Neural cell (in vitro differentiated cells): ENCODE data around the gene SPATA31E1. TPM values are rescaled to one million over a fixed set of nuclear protein-coding genes. Genes with fewer than 3 reads are reported as not detected.

Source experiments
- H2AFZ ChIP-seq: fragments of 200-600, 300-800 bp; sonication (generic), shearing (Covaris generic); 2 replicates; pipeline ENCODE4 v1.6.0; 2014; ENCODE audit warnings: low read depth, mild to moderate bottlenecking, antibody characterized with exemption, low read length, moderate library complexity
- H3F3A ChIP-seq: fragments of 200-600 bp; shearing (Covaris generic); 2 replicates; pipeline ENCODE4 v1.6.1; 2016; ENCODE audit warnings: mild to moderate bottlenecking, moderate library complexity, mixed read lengths, antibody characterized with exemption, low read length; ENCODE audit not compliant: insufficient read depth, poor library complexity, severe bottlenecking
- H3K27ac ChIP-seq: fragments of 200-600, 300-800 bp; sonication (generic), shearing (Covaris generic); 2 replicates; pipeline ENCODE4 v1.5.1; 2014; ENCODE audit warnings: mild to moderate bottlenecking, low read length, moderate library complexity
- H3K27me3 ChIP-seq: fragments of 300-800, 200-600 bp; sonication (generic), shearing (Covaris generic); 2 replicates; pipeline ENCODE4 v1.6.0; 2014; ENCODE audit warnings: mild to moderate bottlenecking, low read depth, low read length, moderate library complexity; ENCODE audit not compliant: insufficient read depth
- H3K36me3 ChIP-seq: fragments of 300-800, 200-600 bp; sonication (generic), shearing (Covaris generic); 2 replicates; pipeline ENCODE4 v1.5.1; 2014; ENCODE audit warnings: mild to moderate bottlenecking, antibody characterized with exemption, low read length, moderate library complexity; ENCODE audit not compliant: insufficient read depth
- H3K4me2 ChIP-seq: fragments of 300-800, 200-600 bp; sonication (generic), shearing (Covaris generic); 2 replicates; pipeline ENCODE4 v1.6.0; 2014; ENCODE audit warnings: mild to moderate bottlenecking, low read length
- H3K4me3 ChIP-seq: fragments of 300-800, 200-600 bp; sonication (generic), shearing (Covaris generic); 2 replicates; pipeline ENCODE4 v1.5.1; 2014; ENCODE audit warnings: mild to moderate bottlenecking, low read length, moderate library complexity
- H3K79me2 ChIP-seq: fragments of 200-600 bp; shearing (Covaris generic); replicated peaks from 2 replicates; pipeline ENCODE4 v1.6.0; 2014; ENCODE audit warnings: mild to moderate bottlenecking, low read length, moderate library complexity; ENCODE audit not compliant: insufficient read depth
- H3K9ac ChIP-seq: fragments of 300-800, 200-600 bp; sonication (generic), shearing (Covaris generic); 2 replicates; pipeline ENCODE4 v1.6.1; 2016; ENCODE audit warnings: mild to moderate bottlenecking, low read length, mixed read lengths
- H3K9me2 ChIP-seq: fragments of 200-600 bp; shearing (Covaris generic); 2 replicates; pipeline ENCODE4 v1.6.1; 2016; ENCODE audit warnings: mild to moderate bottlenecking, low read length, mixed read lengths; ENCODE audit not compliant: insufficient read depth
- H3K9me3 ChIP-seq: fragments of 200-600, 300-800 bp; sonication (generic), shearing (Covaris generic); 2 replicates; pipeline ENCODE4 v1.6.1; 2016; ENCODE audit warnings: mild to moderate bottlenecking, mixed run types, low read length, moderate library complexity, mixed read lengths
- H4K20me1 ChIP-seq: fragments of 200-600 bp; shearing (Covaris generic); 2 replicates; pipeline ENCODE4 v1.6.1; 2016; ENCODE audit warnings: mild to moderate bottlenecking, mixed run types; ENCODE audit not compliant: insufficient read depth
- EP300 ChIP-seq: fragments of 450-650 bp; conservative IDR thresholded peaks from 2 replicates; pipeline ENCODE4 v1.6.1; 2014; ENCODE audit warnings: antibody characterized with exemption, mild to moderate bottlenecking, moderate library complexity; ENCODE audit not compliant: poor library complexity, severe bottlenecking
- EZH2 ChIP-seq: fragments of 200-600, 300-800 bp; shearing (Covaris generic), sonication (generic); IDR thresholded peaks from 2 replicates; pipeline ENCODE4 v1.6.1; 2014; ENCODE audit warnings: antibody characterized with exemption, low read length, borderline replicate concordance, mild to moderate bottlenecking; ENCODE audit not compliant: insufficient read depth, poor library complexity, severe bottlenecking
- MXI1 ChIP-seq: fragments of 450-650 bp; conservative IDR thresholded peaks from 2 replicates; pipeline ENCODE4 v1.6.1; 2014; ENCODE audit warnings: antibody characterized with exemption, mild to moderate bottlenecking; ENCODE audit not compliant: poor library complexity, severe bottlenecking
- POLR2AphosphoS5 ChIP-seq: IDR thresholded peaks from 2 replicates; pipeline ENCODE4 v1.6.1; 2012
- RAD21 ChIP-seq: fragments of 450-650 bp; conservative IDR thresholded peaks from 2 replicates; pipeline ENCODE4 v1.6.1; 2014; ENCODE audit warnings: antibody characterized with exemption, mild to moderate bottlenecking, moderate library complexity
- SMC3 ChIP-seq: fragments of 450-650 bp; conservative IDR thresholded peaks from 2 replicates; pipeline ENCODE4 v1.6.1; 2014; ENCODE audit warnings: antibody characterized with exemption, mild to moderate bottlenecking, moderate library complexity; ENCODE audit not compliant: poor library complexity
- TAF1 ChIP-seq: IDR thresholded peaks from 2 replicates; pipeline ENCODE4 v1.6.1; 2012; ENCODE audit warnings: low read depth
- polyA plus RNA-seq: library from polyadenylated mRNA; depleted of rRNA; stranded (reverse); fragments of >200 nt; gene quantifications from 2 replicates; pipeline ENCODE4 v1.2.3, GENCODE V29; 2014
- TF ChIP-seq, protein P1 (sequence below): IDR thresholded peaks from 2 replicates; pipeline ENCODE4 v1.6.1; 2012; ENCODE audit warnings: borderline replicate concordance
- TF ChIP-seq, protein P2 (sequence below): fragments of 450-650 bp; IDR thresholded peaks from 2 replicates; pipeline ENCODE4 v1.5.1; 2014; ENCODE audit warnings: antibody characterized with exemption, mild to moderate bottlenecking, moderate library complexity; ENCODE audit not compliant: poor library complexity, severe bottlenecking

SPATA31E1 gene
- polyA plus RNA-seq, 1 donor from 2014 or later, result not detected

DNA sequence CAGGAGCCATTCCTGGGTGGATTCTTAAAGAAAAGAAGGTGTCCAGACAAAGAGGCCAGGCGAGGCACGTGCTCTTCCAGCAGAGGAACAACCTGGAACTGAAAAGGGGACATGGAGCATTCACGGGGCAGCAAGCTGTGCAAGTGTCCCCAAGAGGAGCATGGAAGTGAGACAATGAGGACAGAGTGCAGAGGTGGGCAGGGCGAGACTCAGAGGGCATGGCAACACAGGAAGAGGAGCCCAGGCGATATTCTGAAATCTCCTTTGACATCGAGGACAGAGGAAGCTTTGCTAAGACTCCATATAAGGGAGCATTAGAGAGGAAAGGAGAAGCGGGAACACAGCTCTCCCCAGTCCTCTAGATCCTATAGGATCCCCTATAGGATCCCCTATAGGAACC is 29.4 kb upstream of the SPATA31E1 start:
- TF ChIP-seq MXI1 (no peak), EZH2 (no peak), RAD21 (no peak), POLR2AphosphoS5 (no peak), SMC3 (no peak), EP300 (no peak), TAF1 (no peak)
- TF ChIP-seq, protein P1, sequence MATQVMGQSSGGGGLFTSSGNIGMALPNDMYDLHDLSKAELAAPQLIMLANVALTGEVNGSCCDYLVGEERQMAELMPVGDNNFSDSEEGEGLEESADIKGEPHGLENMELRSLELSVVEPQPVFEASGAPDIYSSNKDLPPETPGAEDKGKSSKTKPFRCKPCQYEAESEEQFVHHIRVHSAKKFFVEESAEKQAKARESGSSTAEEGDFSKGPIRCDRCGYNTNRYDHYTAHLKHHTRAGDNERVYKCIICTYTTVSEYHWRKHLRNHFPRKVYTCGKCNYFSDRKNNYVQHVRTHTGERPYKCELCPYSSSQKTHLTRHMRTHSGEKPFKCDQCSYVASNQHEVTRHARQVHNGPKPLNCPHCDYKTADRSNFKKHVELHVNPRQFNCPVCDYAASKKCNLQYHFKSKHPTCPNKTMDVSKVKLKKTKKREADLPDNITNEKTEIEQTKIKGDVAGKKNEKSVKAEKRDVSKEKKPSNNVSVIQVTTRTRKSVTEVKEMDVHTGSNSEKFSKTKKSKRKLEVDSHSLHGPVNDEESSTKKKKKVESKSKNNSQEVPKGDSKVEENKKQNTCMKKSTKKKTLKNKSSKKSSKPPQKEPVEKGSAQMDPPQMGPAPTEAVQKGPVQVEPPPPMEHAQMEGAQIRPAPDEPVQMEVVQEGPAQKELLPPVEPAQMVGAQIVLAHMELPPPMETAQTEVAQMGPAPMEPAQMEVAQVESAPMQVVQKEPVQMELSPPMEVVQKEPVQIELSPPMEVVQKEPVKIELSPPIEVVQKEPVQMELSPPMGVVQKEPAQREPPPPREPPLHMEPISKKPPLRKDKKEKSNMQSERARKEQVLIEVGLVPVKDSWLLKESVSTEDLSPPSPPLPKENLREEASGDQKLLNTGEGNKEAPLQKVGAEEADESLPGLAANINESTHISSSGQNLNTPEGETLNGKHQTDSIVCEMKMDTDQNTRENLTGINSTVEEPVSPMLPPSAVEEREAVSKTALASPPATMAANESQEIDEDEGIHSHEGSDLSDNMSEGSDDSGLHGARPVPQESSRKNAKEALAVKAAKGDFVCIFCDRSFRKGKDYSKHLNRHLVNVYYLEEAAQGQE, result no peak
- TF ChIP-seq, protein P2, sequence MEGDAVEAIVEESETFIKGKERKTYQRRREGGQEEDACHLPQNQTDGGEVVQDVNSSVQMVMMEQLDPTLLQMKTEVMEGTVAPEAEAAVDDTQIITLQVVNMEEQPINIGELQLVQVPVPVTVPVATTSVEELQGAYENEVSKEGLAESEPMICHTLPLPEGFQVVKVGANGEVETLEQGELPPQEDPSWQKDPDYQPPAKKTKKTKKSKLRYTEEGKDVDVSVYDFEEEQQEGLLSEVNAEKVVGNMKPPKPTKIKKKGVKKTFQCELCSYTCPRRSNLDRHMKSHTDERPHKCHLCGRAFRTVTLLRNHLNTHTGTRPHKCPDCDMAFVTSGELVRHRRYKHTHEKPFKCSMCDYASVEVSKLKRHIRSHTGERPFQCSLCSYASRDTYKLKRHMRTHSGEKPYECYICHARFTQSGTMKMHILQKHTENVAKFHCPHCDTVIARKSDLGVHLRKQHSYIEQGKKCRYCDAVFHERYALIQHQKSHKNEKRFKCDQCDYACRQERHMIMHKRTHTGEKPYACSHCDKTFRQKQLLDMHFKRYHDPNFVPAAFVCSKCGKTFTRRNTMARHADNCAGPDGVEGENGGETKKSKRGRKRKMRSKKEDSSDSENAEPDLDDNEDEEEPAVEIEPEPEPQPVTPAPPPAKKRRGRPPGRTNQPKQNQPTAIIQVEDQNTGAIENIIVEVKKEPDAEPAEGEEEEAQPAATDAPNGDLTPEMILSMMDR, result no peak
- no peak overlapping the region for H3K4me3 ChIP-seq
- no peaks in the 10 kb centered on the region for H3K79me2 ChIP-seq

DNA sequence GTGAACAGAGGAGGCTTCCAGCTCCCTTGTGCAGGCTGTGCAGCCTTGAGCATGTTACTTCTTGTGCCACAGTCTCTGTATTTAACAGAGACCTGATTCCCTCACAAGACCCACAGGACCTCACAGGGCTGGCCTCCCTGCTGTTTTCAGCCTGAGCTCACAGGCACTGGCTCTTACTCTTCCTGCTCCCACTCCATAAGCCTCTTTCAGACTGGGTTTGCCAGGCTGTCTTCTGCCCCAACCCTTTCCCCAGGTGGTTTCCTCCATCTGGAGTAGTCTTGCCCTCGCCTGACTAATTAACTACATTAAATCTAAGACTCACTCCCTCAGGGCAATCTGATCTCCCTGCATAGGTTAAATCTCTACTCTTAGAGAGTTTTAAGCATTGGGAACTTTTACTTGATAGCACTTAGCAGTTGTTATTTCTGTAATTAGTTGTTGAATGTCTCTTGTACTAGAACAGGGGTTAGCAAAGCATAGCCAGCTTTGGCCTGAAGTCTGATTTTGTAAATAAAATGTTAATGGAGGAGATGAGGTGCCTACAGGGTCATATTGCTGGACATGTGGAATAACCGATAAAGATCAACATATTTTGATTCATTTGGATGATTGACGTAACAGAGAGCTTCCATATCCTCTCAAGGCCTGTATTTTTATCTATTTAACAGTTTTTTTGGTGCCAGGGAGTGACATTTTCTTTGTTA is 28.6 kb upstream of the SPATA31E1 start:
- no peaks in the 10 kb centered on the region for H3K79me2 ChIP-seq
- H3K9me2 ChIP-seq, result no peaks in the 10 kb centered on the region
- H3K27ac ChIP-seq, result no peak overlapping the region
- H3K27me3 ChIP-seq, result no peaks in the 10 kb centered on the region
- no peak overlapping the region for H2AFZ ChIP-seq
- no peaks in the 10 kb centered on the region for H3K36me3 ChIP-seq
- H3K9ac ChIP-seq, result no peak overlapping the region
- no peaks in the 10 kb centered on the region for H3K9me3 ChIP-seq
- TF ChIP-seq EZH2 (no peak), POLR2AphosphoS5 (no peak), MXI1 (no peak), TAF1 (no peak), EP300 (no peak), SMC3 (no peak), RAD21 (no peak)
- TF ChIP-seq, protein P1, result no peak
- TF ChIP-seq, protein P2, result no peak
- H3K4me2 ChIP-seq, result no peak overlapping the region
- no peaks in the 10 kb centered on the region for H3F3A ChIP-seq
- H4K20me1 ChIP-seq, result no peaks in the 10 kb centered on the region
- H3K4me3 ChIP-seq, result no peak overlapping the region

More for the DNA sequence above, 29.4 kb upstream of the SPATA31E1 start:
- Histone ChIP-seq H3K27ac (no peak overlapping the region), H3K9me3 (no peaks in the 10 kb centered on the region), H3F3A (no peaks in the 10 kb centered on the region), H3K36me3 (no peaks in the 10 kb centered on the region), H3K27me3 (no peaks in the 10 kb centered on the region), H2AFZ (no peak overlapping the region), H4K20me1 (no peaks in the 10 kb centered on the region), H3K9ac (no peak overlapping the region), H3K9me2 (no peaks in the 10 kb centered on the region), H3K4me2 (no peak overlapping the region)
